UCSD-AML1 (cell line): ENCODE measurements around the gene FABP2.
"Not testable (repeated sequence)": the region's sequence is repeated elsewhere in the genome, so short reads cannot be mapped to it uniquely, and the experiment has no call there.

ENCODE experiments used
- DNase-seq: peaks from one replicate; lab custom pipeline; 2025; ENCODE audit not compliant: unreplicated experiment; lab: John Stamatoyannopoulos, UW

Gene FABP2

GRCh38 chr4:119313237-119313636 lies 8.7 kb downstream of the FABP2 start:
- DNase-seq: no peak

GRCh38 chr4:119310826-119311225 lies 11.1 kb downstream of the FABP2 start:
- DNase-seq: no peak

GRCh38 chr4:119307606-119308005 lies 14.3 kb downstream of the FABP2 start:
- no peak for DNase-seq

- no peak for DNase-seq
These were observed 17.5 kb downstream of the FABP2 start for GRCh38 chr4:119304431-119304830.

GRCh38 chr4:119303587-119304305 lies 18.2 kb downstream of the FABP2 start:
- DNase-seq: no peak

- DNase-seq: no peak
These were observed 19.7 kb downstream of the FABP2 start for GRCh38 chr4:119302073-119302832.

- DNase-seq: no peak
These were observed 21.6 kb downstream of the FABP2 start for GRCh38 chr4:119300101-119300978.

GRCh38 chr4:119299741-119300100 lies 22.2 kb downstream of the FABP2 start:
- DNase-seq: no peak

- DNase-seq: no peak
These were observed 22.7 kb downstream of the FABP2 start for GRCh38 chr4:119299260-119299671.

- no peak for DNase-seq
These were observed 24.1 kb downstream of the FABP2 start for GRCh38 chr4:119297795-119298194.

- no peak for DNase-seq
These were observed 25.6 kb downstream of the FABP2 start for GRCh38 chr4:119296356-119296755.

- no peak for DNase-seq
These were observed 31.3 kb downstream of the FABP2 start for GRCh38 chr4:119290598-119290997.

GRCh38 chr4:119289313-119289712 lies 32.6 kb downstream of the FABP2 start:
- DNase-seq: no peak

GRCh38 chr4:119286377-119287002 lies 35.4 kb downstream of the FABP2 start:
- no peak for DNase-seq

- DNase-seq: no peak
These were observed 36.8 kb downstream of the FABP2 start for GRCh38 chr4:119284876-119285780.

- no peak for DNase-seq
These were observed 40.5 kb downstream of the FABP2 start for GRCh38 chr4:119281393-119281792.

GRCh38 chr4:119279945-119280344 lies 42.0 kb downstream of the FABP2 start:
- DNase-seq: not testable (repeated sequence)

GRCh38 chr4:119279541-119279940 lies 42.4 kb downstream of the FABP2 start:
- DNase-seq: not testable (repeated sequence)

- DNase-seq: no peak
These were observed 50.4 kb downstream of the FABP2 start for GRCh38 chr4:119271361-119272085.
